ENCODE data around the gene HPN. TPM values are rescaled to one million over a fixed set of nuclear protein-coding genes. Genes with fewer than 3 reads are reported as not detected.

The HPN gene
- polyA plus RNA-seq, 4 donors: 92.2 to 137 (median 98.5) TPM

Other genes with a start within 250 kb of the HPN start
- 1 to 10 TPM; 5.9 to 7.5 (median 6.7) TPM for gene ZNF30, start 114.8 kb upstream of the HPN start, polyA plus RNA-seq (ENCODE audit: insufficient read length in 4 of 4)
- gene ZNF792, start 77.5 kb upstream of the HPN start, polyA plus RNA-seq (ENCODE audit: insufficient read length in 4 of 4): 1 to 10 TPM; 5.2 to 7.5 (median 6.9) TPM
- 10 to 100 TPM; 48.4 to 60.8 (median 57.5) TPM for gene GRAMD1A, start 41.4 kb upstream of the HPN start, polyA plus RNA-seq (ENCODE audit: insufficient read length in 4 of 4)
- gene SCN1B, start 11.3 kb upstream of the HPN start, polyA plus RNA-seq (ENCODE audit: insufficient read length in 4 of 4): 1 to 10 TPM in 3 of 4 donors, under 1 TPM in 1; 0.72 to 1.4 (median 1.2) TPM
- gene FXYD3, start 74.1 kb downstream of the HPN start, polyA plus RNA-seq (ENCODE audit: insufficient read length in 4 of 4): 10 to 100 TPM; 10.2 to 37.3 (median 20.9) TPM
- gene LGI4, start 93.3 kb downstream of the HPN start, polyA plus RNA-seq (ENCODE audit: insufficient read length in 4 of 4): 1 to 10 TPM; 2.0 to 4.9 (median 3.2) TPM
- 10 to 100 TPM; 20.6 to 33.0 (median 23.7) TPM for gene FXYD1, start 97.1 kb downstream of the HPN start, polyA plus RNA-seq (ENCODE audit: insufficient read length in 4 of 4)
- gene FXYD7, start 101.5 kb downstream of the HPN start, polyA plus RNA-seq (ENCODE audit: insufficient read length in 4 of 4): 1 to 10 TPM in 3 of 4 donors, under 1 TPM in 1; 0.61 to 1.5 (median 1.2) TPM
- 10 to 100 TPM; 17.6 to 39.1 (median 26.6) TPM for gene FXYD5, start 113.0 kb downstream of the HPN start, polyA plus RNA-seq (ENCODE audit: insufficient read length in 4 of 4)
- gene FAM187B, start 187.0 kb downstream of the HPN start, polyA plus RNA-seq (ENCODE audit: insufficient read length in 4 of 4): not detected
- gene LSR, start 207.3 kb downstream of the HPN start, polyA plus RNA-seq (ENCODE audit: insufficient read length in 4 of 4): 10 to 100 TPM; 52.3 to 69.7 (median 52.8) TPM
- gene USF2, start 227.2 kb downstream of the HPN start, polyA plus RNA-seq (ENCODE audit: insufficient read length in 4 of 4): 100 to 1,000 TPM; 149 to 179 (median 162) TPM
- gene HAMP, start 240.8 kb downstream of the HPN start, polyA plus RNA-seq (ENCODE audit: insufficient read length in 4 of 4): under 1 TPM; 0.12 to 0.39 (median 0.18) TPM